ENCODE measurements around the gene SNAP23.

SNAP23 gene

DNA sequence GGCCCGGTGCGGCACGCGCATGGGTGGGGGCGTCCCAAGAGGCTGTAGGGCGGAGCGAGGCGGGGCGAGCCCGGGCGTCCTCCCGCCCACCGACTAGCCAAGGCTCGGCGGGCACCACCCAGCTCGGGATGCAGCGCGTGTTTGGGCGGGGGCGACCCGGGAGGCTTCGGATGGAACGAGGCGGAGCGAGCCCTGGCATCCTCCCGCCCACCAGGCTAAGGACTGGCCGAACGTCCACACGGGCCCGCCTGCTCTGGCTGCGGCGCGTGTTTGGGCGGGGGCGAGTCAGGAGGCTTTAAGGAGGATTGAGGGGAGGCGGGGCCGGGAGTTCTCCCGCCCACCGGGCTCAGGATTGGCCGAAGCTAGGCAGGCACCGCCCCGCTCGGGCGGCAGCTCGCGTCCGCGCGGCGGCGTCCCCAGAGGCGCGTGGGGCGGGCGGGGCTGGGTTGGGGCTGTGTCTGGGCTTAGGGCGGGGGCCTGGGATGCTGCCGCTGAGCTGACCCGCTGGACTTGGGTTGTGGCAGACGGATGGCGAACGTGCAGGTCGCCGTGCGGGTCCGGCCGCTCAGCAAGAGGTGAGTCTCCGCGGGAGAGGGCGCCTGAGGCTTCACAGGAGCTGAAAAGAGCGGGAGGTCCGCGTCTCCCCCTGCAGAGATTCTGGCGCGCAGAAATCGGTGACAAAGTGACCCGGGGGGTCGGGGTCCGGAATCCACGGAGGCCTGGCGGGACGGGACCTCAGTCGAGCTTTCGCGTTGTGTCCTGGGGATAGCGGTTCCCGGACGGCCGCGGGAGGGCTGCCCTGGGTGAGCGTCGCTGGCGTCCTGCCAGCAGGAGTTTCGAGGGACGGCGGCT, 80.0 kb downstream of the SNAP23 start, which contains the start of gene STARD9:
Gene STARD9 (plus strand): TSS at position 419 of the 852 bp plus-strand sequence. CDS start 110 bp downstream, at position 529.
- FAIRE-seq: peak; percentile 7

- no peak for FAIRE-seq
Measured at GRCh38 chr15:42576040-42576594, 80.7 kb downstream of the SNAP23 start.

DNA sequence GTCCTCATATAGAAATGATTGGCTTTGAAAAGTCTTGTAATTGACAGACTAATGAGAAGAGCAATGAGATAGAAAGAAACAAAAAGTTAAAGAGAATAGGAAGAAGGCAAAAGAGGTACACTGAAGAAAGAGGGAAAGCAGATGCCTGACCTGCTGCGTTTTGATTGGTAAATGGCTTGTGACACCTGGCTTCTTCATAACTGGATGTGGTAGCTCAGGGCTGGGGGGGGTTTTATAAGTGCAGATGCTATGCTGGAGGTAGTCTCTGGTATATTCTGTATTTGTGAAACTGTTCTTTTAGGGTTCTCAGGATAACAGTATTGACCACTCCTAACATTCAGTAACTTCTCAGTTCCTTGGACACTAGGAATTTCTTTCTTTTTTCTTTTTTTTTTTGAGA, 81.3 kb downstream of the SNAP23 start:
- FAIRE-seq: no peak

- no peak for FAIRE-seq
Measured at GRCh38 chr15:42577514-42578031, 82.1 kb downstream of the SNAP23 start.

DNA sequence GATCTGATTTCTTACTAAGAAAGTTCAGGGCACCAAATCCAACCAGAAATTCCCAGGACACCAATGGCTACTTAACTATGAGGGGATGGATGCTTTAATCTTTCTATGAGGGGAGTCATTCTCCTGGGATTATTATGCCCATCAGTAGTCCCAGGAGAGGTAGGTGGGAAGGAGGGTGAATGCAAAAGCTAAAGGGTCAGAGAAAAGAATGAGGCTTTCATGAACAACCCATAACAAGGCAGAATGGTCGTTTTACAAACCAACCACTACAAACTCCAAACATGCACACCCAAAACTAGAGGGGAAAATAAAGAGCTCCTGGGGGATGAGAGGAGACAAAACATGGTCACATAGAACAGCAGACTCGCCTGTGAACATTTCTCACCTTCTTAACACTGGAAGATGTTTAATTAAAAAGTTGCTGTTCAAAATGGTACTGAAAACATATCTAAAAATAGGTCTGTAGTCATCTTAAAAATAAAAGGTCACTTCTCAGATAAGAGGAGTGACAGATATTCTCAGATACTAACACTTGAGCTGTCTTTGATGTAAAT, 83.6 kb downstream of the SNAP23 start:
- no peak for FAIRE-seq

DNA sequence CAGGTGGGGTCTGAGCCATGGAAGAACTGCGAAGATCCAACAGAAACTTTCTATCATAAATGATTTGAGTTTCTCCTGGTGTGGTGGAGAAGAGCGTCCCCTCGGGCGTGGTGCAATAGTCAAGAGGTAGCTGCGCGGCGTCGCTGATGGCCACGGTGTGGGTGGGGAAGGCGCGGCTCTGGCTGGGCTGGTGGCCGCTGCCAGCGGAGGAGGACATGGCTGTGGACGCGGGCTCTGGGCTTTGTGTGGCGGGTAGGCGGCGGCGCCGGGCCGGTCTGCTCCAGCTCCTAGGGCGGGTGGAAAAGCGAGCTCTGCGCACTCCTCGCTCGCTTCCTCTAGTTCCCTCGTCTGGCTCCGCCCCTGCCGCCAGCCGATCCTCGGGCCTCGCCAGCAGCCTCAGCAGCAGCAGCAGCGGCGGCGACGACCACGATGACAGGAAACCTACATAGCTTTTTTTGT, 85.9 kb downstream of the SNAP23 start:
- FAIRE-seq: no peak
